GM23338 (cell line): ENCODE measurements around the gene BRICD5.

Experiments used
- CREB1 ChIP-seq: fragments of 250-450 bp; sonication (Bioruptor Pico); IDR thresholded peaks from 2 replicates; pipeline ENCODE4 v1.5.0; 2020; ENCODE audit warnings: low read depth, mild to moderate bottlenecking, moderate library complexity
- CTCF ChIP-seq, 2 experiments: fragments of 200-600 bp in 1 of 2; sonication (generic) in 1 of 2; conservative IDR thresholded peaks; 2 replicates each; pipeline versions ENCODE4 v1.5.1 to v1.6.1; 2016 to 2017; ENCODE audit warnings: antibody characterized with exemption in 2 of 2, low read depth in 2 of 2, mild to moderate bottlenecking in 2 of 2, moderate library complexity in 1 of 2
- ETS1 ChIP-seq: IDR thresholded peaks from 2 replicates; pipeline ENCODE4 v1.6.1; 2016; ENCODE audit warnings: antibody characterized with exemption
- EZH2 ChIP-seq: fragments of 200-600 bp; sonication (generic); IDR thresholded peaks from one replicate; pipeline ENCODE4 v1.8.0; 2017; ENCODE audit warnings: antibody characterized with exemption, mild to moderate bottlenecking, low read depth; ENCODE audit not compliant: unreplicated experiment
- EZH2phosphoT487 ChIP-seq: fragments of 200-600 bp; sonication (generic); IDR thresholded peaks from one replicate; pipeline ENCODE4 v1.8.1; 2018; ENCODE audit warnings: antibody characterized with exemption; ENCODE audit not compliant: unreplicated experiment
- JUNB ChIP-seq: IDR thresholded peaks from one replicate; pipeline ENCODE4 v1.6.1; 2016; ENCODE audit warnings: antibody characterized with exemption; ENCODE audit not compliant: unreplicated experiment
- NANOG ChIP-seq: IDR thresholded peaks from 2 replicates; pipeline ENCODE4 v1.6.1; 2016; ENCODE audit warnings: antibody characterized with exemption, borderline replicate concordance
- POLR2AphosphoS5 ChIP-seq: IDR thresholded peaks from 2 replicates; pipeline ENCODE4 v1.6.1; 2016; ENCODE audit warnings: antibody characterized with exemption, low read depth
- STAT1 ChIP-seq: IDR thresholded peaks from one replicate; pipeline ENCODE4 v1.6.1; 2016; ENCODE audit warnings: antibody characterized with exemption; ENCODE audit not compliant: unreplicated experiment
- ZNF114 ChIP-seq: fragments of 250-450 bp; sonication (Bioruptor Pico); IDR thresholded peaks from 2 replicates; pipeline ENCODE4 v1.5.0; 2020; ENCODE audit warnings: mild to moderate bottlenecking, moderate library complexity
- ZNF462 ChIP-seq: fragments of 250-450 bp; sonication (Bioruptor Pico); IDR thresholded peaks from 2 replicates; pipeline ENCODE4 v1.5.0; 2020; ENCODE audit warnings: mild to moderate bottlenecking, moderate library complexity
- TF ChIP-seq, protein P1 (sequence below): IDR thresholded peaks from one replicate; pipeline ENCODE4 v1.6.1; 2018; ENCODE audit warnings: antibody characterized with exemption; ENCODE audit not compliant: unreplicated experiment

DNA sequence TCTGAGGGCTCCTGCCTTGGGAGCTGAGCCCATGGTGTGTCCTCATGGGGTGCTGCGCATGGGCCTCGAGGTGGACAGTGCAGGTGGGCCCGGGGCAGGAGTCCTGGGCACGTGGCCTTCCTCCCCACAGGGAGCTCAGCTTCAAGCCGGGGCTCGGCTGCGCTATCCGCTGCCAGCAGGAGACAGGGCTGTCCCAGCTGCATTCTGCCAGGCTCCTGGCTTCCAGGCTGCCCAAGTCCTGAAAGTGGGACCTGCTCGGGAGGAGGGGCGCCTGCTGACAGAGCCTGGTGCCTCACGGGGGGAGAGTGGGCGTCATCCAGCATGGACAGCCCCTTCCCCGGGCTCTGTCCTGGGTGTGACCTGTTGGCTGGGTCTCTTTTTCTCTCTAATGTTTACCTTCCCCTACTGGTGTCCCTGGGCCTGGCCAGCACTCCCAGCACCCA is 48.0 kb downstream of the BRICD5 start:
- TF ChIP-seq EZH2phosphoT487 (no peak), POLR2AphosphoS5 (no peak), CTCF (conservative IDR thresholded peaks at IDR 0.05; ENCODE audit: low read depth in 2 of 2) (no peak), EZH2 (no peak), CREB1 (CRISPR knock-in tag) (no peak), ETS1 (no peak), ZNF462 (CRISPR knock-in tag) (no peak), STAT1 (no peak), JUNB (no peak), ZNF114 (CRISPR knock-in tag) (no peak), NANOG (no peak)
- TF ChIP-seq, protein P1, sequence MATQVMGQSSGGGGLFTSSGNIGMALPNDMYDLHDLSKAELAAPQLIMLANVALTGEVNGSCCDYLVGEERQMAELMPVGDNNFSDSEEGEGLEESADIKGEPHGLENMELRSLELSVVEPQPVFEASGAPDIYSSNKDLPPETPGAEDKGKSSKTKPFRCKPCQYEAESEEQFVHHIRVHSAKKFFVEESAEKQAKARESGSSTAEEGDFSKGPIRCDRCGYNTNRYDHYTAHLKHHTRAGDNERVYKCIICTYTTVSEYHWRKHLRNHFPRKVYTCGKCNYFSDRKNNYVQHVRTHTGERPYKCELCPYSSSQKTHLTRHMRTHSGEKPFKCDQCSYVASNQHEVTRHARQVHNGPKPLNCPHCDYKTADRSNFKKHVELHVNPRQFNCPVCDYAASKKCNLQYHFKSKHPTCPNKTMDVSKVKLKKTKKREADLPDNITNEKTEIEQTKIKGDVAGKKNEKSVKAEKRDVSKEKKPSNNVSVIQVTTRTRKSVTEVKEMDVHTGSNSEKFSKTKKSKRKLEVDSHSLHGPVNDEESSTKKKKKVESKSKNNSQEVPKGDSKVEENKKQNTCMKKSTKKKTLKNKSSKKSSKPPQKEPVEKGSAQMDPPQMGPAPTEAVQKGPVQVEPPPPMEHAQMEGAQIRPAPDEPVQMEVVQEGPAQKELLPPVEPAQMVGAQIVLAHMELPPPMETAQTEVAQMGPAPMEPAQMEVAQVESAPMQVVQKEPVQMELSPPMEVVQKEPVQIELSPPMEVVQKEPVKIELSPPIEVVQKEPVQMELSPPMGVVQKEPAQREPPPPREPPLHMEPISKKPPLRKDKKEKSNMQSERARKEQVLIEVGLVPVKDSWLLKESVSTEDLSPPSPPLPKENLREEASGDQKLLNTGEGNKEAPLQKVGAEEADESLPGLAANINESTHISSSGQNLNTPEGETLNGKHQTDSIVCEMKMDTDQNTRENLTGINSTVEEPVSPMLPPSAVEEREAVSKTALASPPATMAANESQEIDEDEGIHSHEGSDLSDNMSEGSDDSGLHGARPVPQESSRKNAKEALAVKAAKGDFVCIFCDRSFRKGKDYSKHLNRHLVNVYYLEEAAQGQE: no peak
